ENCODE data around the gene PKD2.

The PKD2 gene

GRCh38 chr4:88012647-88013046, 5.2 kb downstream of the PKD2 start:
- TF ChIP-seq, protein P1, sequence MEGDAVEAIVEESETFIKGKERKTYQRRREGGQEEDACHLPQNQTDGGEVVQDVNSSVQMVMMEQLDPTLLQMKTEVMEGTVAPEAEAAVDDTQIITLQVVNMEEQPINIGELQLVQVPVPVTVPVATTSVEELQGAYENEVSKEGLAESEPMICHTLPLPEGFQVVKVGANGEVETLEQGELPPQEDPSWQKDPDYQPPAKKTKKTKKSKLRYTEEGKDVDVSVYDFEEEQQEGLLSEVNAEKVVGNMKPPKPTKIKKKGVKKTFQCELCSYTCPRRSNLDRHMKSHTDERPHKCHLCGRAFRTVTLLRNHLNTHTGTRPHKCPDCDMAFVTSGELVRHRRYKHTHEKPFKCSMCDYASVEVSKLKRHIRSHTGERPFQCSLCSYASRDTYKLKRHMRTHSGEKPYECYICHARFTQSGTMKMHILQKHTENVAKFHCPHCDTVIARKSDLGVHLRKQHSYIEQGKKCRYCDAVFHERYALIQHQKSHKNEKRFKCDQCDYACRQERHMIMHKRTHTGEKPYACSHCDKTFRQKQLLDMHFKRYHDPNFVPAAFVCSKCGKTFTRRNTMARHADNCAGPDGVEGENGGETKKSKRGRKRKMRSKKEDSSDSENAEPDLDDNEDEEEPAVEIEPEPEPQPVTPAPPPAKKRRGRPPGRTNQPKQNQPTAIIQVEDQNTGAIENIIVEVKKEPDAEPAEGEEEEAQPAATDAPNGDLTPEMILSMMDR (conservative IDR thresholded peaks at IDR 0.05; ENCODE audit: low read depth, low read length): no peak
- no peak for DNase-seq (ENCODE audit: low read depth)
- H3K4me3 ChIP-seq (ENCODE audit: low read depth, low read length): no peak overlapping the region

DNA sequence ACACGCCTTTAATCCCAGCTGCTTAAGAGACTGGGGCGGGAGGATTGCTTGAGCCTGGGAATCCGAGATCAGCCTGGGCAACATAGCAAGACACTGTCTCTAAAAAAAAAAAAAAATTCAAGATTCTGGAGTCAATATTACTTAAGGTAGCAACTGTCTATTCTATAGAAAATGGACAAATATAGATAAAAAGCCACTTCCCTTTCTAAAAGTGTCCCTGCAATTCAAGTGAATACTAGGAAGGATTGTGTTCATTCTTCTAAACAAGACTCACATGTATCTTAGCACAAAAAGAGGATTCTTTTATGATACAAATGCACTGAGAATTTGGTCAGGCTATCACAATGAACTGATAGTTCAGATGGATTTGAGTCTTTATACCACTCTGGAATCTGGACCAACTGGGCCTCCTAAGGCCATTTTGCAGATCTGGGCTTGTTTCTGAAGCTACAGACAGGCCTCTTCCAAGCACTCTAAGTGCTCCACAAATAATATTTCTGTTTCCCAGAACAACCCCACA, 7.0 kb downstream of the PKD2 start:
- TF ChIP-seq, protein P1 (conservative IDR thresholded peaks at IDR 0.05; ENCODE audit: low read depth, low read length): no peak
- no peak overlapping the region for H3K4me3 ChIP-seq (ENCODE audit: low read depth, low read length)
- DNase-seq (ENCODE audit: low read depth): no peak

GRCh38 chr4:88015659-88016295, 8.3 kb downstream of the PKD2 start:
- DNase-seq (ENCODE audit: low read depth): no peak
- TF ChIP-seq, protein P1 (conservative IDR thresholded peaks at IDR 0.05; ENCODE audit: low read depth, low read length): no peak
- no peak overlapping the region for H3K4me3 ChIP-seq (ENCODE audit: low read depth, low read length)

- TF ChIP-seq, protein P1 (conservative IDR thresholded peaks at IDR 0.05; ENCODE audit: low read depth, low read length): no peak
- peak; percentile 98 for DNase-seq (ENCODE audit: low read depth)
Observed at GRCh38 chr4:88017516-88018297, 10.3 kb downstream of the PKD2 start.

DNA sequence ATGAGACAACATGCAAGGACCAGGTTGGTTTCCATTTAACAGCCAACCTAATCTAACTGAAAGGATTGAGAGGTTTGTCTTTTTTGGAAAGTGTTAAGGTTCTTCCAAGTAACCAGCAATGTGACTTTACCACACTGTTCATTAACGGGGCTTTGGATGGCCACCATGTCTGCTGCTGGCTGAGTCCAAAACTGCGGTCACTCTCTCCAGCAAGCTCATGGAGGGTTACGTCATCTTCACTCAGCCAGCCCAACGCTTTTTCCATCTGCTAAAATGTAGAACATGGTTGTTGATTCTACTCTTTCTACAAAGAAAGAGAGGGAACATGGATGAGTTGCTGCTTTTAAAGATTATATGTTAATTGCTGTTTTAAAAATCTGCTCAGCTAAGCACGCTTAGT, 11.0 kb downstream of the PKD2 start:
- TF ChIP-seq, protein P1 (conservative IDR thresholded peaks at IDR 0.05; ENCODE audit: low read depth, low read length): no peak
- H3K4me3 ChIP-seq (ENCODE audit: low read depth, low read length): no peak overlapping the region
- peak; percentile 52 for DNase-seq (ENCODE audit: low read depth)

More at GRCh38 chr4:88017516-88018297, 10.3 kb downstream of the PKD2 start:
- no peak overlapping the region for H3K4me3 ChIP-seq (ENCODE audit: low read depth, low read length)

- TF ChIP-seq, protein P1 (conservative IDR thresholded peaks at IDR 0.05; ENCODE audit: low read depth, low read length): no peak
- peak; percentile 57 for DNase-seq (ENCODE audit: low read depth)
Observed at GRCh38 chr4:88021824-88022223, 14.4 kb downstream of the PKD2 start.

More at GRCh38 chr4:88021824-88022223, 14.4 kb downstream of the PKD2 start:
- H3K4me3 ChIP-seq (ENCODE audit: low read depth, low read length): no peak overlapping the region
